Measurements from ENCODE around the gene DRAP1.

- TF ChIP-seq POLR2A (IDR thresholded peaks at IDR 0.05) (no peak), CTCF (IDR thresholded peaks at IDR 0.05) (no peak)
Observed at GRCh38 chr11:65915101-65915820, 4.0 kb upstream of the DRAP1 start.
